ENCODE results near the gene NAA20.
A peak's percentile ranks its signal among the peaks of the same experiment; 100 is the strongest.
"Not testable (repeated sequence)": the region's sequence is repeated elsewhere in the genome, so short reads cannot be mapped to it uniquely, and the experiment has no call there.

The NAA20 gene

DNA sequence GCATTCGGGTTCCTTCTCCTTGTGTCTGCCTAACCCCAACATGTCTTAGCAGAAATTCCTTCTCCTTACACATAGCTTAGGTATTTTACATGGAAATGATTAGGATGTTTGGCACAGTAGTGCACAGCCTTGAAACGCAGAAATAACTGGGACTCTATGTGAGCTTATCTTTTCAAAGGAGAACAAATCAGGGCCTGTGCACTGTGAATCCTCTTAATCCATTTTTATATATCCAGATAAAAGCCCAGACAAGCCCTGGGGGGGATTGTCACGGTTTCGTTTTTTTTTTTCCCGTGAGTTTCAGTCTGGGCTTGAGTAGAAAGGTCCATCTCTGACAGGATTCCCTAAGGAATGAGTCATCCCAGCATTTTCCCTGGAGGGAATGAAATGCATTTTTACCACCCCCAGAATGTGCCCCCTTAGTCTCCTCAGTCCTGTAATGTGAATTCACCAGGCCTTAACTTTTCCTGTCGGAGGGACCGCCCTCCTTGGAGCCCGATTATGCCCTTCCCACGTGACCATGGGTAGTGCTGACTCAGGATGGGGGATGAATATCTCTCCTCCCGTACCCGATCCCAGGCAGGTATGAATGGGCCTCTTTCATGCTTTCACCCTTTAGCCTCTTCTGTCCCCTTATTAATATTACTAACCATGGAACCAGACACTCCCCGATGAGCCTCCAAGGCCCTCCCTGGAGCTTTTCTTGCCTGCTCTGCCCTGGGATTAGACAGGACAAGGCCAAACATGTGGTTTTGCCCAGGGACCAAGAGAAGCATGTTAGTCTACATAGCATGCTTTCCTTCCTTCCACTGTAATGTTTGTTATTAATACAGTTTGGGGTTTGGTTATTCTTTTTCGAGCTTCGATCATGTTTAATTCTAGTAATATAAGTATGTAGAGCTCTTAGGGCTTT is 23.9 kb upstream of the NAA20 start:
- no peak for DNase-seq

DNA sequence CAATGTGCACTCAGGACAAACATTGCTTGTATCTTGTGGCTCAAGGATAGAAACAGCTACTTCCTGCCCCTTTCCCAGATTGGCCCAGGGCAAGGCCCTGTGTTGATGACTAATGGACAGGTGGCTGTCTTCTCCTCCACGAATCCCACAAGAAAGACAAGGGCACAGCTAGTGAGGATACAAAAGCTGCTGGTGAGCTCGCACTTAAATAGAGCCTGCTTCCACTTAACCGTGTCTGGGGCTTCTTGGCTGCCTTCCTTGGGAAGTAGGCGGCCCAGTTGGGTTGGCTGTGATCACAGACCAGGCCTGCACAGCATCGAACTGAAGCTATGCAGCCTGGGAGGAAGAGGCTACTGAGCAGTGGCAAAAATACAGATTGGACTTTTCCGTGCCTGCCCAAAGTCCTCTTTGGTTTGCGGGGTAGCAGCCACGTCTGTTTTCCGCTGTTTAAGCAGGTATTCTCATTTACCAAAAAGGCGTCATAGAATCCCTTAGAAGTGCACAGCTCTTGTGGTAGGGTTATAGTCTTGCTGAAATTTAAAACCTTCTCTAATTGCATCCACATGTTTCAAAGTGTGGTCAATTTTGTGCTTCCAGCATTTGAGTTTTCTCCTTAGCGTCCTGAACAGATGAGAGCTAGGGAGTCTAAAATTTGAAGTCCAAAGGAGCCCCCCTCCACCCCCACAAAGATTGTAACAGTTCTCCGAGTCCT is 23.0 kb upstream of the NAA20 start:
- no peak for DNase-seq

DNA sequence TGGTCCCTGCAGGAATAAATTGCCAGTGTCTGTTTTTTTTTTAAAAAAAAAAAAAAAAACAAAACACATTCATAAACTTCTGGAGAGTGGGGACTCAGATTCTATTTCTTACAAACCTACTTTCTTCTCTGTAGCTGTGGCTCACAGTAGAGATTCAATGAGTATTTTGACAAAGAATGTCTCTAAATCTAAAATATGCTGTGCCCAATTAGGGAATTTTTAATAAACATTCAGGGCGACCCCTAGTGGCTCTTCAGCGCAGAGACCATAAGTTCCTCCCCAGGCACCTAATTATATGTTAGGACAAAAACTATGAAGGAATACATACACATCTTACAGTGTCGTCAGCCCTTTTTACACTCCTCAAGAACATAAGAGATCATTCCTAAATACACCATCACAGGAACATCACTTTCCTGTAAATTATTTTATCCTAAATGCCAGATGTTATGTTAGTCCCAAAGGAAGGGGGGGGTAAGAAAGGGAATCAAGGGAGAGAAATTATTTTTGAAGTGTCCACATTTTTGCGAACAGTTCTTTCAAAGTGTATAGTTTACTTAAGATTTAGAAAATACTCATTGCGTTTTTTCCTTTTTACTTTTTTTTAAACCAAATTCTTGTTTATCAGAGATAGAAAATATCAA is 21.8 kb upstream of the NAA20 start:
- peak; percentile 44 to 58 for DNase-seq

DNA sequence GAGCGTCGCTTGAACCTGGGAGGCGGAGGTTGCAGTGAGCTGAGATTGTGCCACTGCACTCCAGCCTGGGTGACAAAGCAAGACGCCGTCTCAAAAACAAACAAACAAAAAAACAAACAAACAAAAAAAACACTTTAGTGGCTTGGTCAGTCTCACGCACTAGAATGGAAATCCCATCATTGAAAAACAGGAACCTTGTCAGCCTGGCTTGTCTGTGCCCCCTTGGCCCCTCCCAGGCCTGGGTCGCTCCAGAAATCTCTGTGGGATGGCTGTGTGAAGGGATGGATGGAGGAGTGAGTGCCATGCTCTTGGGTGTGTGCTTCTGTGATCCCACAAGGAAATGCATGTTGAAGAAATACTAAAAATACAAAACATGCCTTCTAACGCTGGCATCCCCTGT is 20.9 kb upstream of the NAA20 start:
- no peak for DNase-seq

DNA sequence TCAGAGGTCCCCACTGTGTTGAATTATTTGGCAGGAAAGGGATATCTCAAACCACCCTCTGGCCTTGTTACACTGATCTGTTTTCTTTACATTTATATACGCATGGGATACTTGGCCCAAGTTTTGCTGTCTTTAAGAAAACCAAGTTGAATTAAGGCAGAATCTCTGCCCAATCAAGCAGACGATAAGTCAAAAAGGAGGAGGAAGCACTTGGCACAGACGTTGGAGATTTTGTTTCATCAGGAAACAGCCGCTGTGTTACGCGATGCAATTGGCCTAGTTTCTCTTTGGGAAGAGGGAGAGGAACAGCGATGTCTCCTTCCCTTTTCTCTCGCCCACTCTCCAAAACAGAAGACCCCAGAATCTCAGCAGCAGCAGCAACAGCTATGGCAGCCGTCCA is 20.2 kb upstream of the NAA20 start:
- DNase-seq, result no peak

DNA sequence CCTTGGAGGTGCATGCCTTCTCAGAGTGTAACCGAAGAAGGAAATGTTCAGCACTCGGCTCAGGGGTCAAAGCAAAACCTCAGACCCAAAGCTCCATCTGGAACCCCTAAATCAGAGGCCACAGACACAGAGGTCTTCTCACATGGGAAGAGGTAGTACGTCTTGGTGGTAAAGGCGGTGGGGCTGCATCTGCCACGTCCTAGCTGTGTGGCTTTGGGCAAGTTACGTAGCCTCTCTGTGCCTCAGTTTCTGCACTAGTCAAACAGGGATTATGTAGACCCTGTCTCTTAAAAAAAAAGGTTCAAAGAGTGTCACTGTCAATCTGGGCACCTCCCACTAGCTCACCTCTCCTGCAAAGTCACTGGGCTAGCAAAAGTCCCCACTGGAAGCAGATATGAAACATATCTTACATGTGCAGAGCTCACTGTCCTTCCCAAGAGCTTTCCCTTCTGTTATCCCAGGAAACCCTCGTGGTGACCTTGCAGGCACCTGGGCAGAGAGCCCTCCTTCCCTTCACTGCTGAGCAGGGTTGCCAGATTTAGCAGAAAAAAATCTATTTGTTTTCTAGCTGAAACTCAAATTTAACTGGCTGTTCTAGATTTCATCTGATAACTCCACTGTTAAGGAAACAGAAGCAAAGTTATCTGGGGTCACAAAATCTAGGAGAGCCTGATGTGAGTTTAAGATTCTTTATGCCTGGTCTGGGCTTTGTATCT is 18.0 kb upstream of the NAA20 start:
- no peak for DNase-seq

DNA sequence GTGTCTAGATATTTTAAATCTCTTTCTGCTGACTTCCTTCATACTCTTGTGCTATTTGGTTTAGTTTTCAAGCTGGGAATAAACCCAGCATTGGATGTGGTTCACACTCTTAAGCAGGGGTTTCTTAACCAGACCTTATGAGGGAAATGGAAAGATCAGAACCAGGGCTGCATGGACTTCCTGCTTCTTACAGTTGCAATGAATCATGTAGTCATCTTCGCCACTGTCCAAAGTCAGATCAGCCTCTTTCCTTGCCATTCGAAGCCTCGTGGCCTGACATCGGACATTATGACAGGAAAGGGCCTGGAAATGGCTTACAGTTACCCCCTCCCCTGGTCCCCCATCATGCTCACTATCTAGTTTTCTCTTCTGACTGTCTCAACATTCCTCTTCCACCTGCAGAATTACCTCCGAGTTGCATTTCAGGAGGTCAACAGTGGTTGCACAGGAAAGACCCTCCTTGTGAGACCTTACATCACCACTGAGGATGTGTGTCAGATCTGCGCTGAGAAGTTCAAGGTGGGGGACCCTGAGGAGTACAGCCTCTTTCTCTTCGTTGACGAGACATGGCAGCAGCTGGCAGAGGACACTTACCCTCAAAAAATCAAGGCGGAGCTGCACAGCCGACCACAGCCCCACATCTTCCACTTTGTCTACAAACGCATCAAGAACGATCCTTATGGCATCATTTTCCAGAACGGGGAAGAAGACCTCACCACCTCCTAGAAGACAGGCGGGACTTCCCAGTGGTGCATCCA is 16.8 kb upstream of the NAA20 start:
- DNase-seq, result no peak

DNA sequence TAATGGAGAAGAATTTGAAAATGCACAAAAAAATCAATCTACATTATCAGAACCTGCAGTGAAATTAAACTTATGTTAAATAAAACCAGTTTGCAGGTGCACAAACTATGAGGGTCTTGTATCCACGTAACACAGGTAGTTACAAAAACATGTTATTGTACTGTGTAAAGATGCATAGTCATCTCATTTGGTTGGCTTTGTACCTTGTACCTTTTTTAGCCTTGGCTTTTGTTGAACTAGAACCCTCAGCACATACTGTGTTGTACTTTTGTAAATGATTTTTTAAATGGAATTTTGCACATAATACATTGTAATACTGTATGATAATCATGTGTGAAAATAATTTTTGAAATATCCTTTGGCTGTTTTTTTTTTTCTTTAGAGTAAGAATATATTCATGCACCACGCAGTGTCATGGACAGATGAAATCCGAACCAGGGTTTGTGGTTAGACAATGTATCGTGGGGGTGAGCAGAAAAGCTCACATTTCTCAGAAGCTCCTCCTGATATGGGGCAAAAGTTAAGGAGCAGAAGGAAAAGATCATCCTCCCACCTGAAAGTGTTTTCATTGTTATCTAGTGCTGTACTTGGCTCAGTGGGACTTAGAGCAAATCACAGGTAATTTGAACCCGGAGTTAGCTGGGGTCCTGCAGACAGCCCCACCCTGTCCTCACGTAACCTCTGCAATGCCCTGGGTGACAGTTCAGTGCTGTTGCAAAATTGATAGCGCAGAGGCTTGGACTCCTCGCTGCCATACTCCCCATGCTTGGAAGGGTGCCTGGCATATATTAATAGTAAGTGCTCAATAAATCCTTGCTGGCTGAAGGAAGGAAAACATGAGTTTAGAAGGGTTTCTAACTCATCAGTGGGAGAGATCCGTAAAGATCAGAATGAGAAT is 14.8 kb upstream of the NAA20 start:
- DNase-seq, result no peak

DNA sequence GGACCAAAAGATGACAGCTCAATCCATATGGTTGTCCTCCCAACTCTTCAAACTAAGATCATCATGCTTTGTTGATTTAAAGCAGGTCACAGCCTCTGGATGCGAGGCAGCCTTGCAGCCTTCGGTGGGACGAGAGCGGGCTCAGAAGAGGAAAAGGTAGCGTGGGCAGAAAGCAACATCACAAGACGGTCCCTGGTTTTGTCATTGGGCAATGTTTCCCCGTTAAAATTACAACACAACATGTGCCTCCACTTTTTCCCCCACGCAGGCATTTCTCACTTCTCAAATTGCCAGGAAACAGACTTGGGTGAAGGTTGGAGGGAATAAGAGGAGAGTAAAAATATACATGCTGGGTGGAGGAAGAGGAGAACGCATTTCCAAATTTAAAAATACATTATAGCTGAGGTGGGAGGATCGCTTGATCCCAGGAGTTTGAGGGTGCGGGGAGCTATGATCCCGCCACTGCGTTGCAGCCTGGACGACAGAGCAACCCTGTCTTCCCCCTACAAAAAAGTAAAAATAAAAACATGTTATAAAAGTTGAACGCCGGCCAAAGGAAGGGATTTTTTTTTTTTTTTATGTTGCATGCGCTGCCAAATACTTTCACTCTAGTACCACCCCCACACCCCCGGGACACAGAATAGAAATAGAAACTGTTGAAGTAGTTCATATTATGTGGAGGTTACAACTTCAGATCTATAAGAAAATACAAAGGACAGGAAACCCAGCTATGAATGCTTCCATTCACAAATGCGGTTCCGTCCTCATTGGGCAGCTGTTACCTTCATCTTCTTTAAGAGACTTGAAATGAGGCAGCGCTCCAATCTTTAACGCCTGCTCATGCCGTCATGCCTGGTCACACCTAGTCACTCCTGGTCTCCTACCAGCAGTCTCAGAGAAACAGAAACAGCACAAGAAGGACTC is 13.9 kb upstream of the NAA20 start:
- DNase-seq, result peak; percentile 17 to 18

DNA sequence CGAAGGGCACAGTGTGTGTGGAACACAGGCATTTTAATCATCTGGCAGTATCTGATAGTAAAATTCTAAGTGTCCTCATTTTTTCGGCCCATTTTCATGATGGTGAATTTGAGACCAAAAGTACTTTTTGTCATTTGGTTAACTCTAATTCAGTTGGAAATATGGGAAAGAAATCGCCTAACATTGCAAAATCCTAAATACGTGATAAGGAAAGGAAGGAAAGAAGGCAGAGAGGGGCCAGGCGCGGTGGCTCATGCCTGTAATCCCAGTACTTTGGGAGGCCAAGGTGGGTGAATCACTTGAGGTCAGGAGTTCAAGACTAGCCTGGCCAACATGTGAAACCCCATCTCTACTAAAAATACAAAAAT is 13.2 kb upstream of the NAA20 start:
- DNase-seq, result not testable (repeated sequence)

DNA sequence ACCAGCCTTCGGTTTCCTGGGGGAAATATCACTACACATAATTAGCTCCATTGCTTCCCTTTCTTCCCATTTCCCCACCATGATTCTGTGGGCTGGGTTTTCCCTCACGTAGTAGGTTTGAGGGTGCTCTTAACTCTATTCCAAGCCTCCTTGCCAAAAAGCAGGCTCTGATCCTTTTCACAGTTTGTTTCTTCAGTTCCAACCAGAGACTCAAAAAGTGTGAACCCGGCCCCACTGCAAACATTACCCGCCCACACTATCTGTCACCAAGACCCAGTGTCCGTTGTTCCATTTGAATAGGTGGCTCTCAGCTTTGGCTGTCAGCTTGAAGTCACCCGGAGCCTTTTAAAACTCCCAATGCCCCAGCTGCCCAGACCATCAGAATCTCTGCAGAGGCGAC is 11.8 kb upstream of the NAA20 start:
- no peak for DNase-seq

DNA sequence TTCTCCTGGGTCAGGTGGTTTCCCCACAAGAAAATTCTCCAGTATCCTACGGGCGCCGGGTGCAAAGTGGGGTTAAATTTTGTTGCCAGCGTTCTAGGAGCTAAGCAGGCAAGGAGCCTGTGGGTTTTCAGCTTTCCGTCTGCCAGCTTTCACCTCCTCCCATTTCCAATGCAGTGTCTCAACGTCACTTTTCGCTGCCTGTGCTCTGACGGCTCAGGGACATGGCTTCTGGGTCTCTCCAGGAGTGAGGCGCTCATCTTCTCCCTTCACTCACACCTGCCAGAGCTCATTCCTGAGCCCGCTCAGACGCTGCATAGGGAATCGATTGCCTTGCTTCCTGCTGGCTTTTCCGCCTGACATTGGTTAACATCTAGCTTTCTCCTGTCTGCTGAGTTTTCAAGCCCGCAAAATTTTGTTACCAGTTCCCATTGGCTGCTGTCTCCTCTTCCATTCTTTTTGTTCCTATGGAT is 7.3 kb upstream of the NAA20 start:
- DNase-seq, result no peak

DNA sequence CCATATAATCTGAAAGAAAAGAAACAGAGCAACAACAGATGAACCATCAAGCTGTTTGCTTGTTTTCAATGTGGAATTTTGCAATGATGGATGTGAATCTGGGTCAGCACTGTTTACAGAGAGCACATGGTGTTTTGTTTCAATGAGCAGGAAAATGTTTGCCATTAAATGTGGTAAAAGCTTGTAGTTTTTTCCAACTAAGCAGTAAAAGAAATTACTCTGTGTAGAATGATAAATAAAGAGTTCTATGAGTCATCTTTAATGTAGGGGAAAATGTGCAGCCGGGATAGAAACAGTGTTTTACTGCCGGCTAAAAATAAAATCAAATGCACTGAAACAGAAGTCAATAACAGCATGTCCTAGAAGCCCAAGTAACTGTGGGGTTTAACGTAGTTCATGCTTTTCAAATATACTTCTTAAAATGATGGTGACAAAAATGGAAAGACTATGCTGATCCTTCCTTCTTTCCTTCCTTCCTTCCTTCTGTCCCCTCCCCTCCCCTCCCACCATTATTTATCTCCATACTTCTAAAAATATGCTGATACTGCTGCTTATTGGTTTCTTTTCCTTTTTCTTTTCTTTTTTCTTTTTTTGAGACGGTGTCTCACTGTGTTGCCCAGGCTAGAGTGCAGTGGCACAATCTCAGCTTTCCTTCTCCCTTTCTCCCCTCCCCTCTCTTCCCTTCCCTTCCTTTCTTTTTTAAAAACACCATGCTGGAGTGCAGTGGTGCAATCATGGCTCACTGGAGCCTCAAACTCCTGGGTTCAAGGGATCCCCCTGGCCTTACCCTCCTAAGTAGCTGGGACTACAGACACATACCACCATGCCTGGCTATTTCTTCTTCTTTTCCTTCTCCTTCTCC is 6.3 kb upstream of the NAA20 start:
- DNase-seq, result no peak

DNA sequence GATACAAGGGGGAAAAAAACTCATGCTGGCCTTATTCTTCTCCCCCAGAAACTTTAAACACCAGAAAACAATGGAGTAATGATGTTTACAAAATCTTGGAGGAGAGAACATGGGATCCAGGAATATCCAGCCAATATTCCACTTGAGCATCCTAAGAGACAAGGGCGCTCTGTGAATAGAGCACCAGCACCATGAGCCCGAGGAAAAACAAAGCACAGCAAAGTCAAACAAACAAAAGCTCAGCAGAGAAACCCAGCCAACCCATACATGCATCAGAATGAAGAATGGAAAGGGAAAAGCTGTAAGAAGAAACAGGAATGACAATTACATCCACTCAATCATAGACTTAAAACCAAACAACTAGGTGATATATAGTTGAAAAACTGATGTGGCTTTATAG is 4.6 kb upstream of the NAA20 start:
- DNase-seq, result no peak

DNA sequence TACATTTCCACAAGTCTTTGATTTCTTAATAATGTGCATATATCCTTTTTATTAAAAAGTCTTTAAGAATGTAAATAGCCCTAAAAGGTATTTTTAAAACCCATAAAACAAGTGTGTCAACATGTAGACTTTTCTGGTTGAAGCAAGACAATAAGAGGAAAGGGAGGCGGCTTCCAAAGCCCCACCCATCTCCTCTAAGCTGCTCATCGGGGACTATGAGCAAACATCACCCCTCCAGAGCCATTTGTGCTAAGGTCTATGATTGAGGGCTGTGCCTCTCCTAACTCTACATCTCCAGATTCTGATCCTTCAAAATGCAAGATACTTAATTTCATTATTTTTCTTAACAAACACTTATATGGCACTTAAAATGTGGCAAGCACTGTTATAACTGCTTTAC is 2.5 kb upstream of the NAA20 start:
- DNase-seq, result peak in 1 of 2 donors; percentile 12

DNA sequence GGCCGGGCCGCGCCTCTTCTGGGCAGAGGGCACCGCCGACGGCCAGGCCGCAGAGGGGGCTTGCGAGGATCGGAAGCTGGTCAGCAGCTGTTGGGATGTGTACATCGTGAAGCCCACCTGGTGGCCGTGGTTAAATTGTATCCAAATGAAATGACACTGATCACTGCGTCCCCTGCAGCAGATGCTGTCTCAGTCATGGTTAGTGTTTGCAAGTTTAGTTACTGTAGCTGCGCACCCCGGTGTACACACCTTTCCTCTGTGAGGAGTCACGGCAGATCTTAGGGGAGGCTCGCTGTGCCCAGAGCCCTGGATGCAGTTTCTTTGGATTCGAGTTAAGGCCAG is 653 bp downstream of the NAA20 start:
- peak in 1 of 2 donors; percentile 13 for DNase-seq

DNA sequence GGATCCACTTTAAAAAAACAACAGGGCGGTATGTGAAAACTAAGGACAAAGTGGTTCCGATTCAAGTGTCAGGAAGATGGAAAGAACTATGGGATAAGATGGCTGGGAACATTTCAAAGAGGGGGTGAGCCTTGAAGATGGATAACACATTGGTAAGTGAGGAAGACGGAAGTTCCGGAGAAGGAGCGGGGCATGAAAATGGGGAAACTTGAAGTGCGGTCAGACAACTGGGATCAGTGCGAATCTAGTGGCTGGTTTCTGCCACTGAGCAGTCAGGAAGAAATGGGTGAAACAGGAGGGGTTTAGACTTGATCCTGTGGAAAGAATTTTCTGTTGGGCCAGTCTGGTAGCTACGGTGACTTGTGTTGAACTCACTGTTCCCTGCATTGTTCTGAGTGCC is 1.2 kb downstream of the NAA20 start:
- no peak for DNase-seq

DNA sequence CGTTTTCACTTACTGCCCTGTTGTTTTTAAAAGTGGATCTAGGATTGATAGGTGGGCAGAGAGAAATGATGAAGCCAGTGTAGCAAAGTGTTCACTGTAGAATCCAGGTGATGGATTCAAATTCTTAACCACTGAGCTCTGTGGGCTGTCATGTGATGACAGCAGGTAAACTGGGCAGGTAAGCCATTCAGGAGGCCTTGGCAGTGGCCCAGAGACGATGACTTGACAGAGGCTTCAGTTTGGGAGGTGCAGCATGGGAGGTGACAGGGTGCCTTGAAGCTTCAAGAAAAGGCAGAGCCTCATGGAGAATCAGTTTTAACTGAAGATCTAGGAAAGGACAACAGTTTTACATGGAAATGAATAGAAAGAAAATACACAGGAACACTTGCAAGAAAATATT is 2.0 kb downstream of the NAA20 start:
- DNase-seq, result no peak

DNA sequence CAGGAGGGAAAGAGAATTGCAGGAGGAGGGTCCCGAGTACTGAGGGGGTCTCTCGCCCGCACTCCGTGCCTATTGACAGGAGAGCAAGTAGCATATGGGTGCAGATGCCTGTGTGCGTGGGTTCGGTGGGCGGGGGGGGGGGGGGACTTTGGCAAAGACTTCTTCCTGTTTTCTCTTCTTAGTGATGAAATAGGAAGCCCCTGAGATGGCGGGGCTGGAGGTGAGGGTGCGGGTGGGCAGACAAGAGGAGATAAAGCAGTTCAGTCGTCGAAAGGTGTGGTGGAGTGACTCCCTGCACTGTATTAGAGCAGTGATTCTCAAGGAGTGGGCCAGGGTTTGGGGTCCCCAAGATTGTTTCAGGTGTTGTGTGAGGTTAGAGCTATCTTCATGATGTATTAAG is 3.7 kb downstream of the NAA20 start:
- no peak for DNase-seq

All from CD4-positive, alpha-beta T cell treated with Interferon alpha-2 for 1 hour (primary cell).